Activated CD4-positive, CD25-positive, alpha-beta regulatory T cell treated with anti-CD3 and anti-CD28 coated beads, Interleukin-2, amount 50 U/mL, for 16 hours (primary cell): ENCODE data around the gene NLRP6.
"Not testable (repeated sequence)": the region's sequence is repeated elsewhere in the genome, so short reads cannot be mapped to it uniquely, and the experiment has no call there.

Source experiments
- DNase-seq: peaks from one replicate; pipeline ENCODE4 v3.0.0-alpha.2; 2020; ENCODE audit warnings: low read depth, low spot score

NLRP6 gene

DNA sequence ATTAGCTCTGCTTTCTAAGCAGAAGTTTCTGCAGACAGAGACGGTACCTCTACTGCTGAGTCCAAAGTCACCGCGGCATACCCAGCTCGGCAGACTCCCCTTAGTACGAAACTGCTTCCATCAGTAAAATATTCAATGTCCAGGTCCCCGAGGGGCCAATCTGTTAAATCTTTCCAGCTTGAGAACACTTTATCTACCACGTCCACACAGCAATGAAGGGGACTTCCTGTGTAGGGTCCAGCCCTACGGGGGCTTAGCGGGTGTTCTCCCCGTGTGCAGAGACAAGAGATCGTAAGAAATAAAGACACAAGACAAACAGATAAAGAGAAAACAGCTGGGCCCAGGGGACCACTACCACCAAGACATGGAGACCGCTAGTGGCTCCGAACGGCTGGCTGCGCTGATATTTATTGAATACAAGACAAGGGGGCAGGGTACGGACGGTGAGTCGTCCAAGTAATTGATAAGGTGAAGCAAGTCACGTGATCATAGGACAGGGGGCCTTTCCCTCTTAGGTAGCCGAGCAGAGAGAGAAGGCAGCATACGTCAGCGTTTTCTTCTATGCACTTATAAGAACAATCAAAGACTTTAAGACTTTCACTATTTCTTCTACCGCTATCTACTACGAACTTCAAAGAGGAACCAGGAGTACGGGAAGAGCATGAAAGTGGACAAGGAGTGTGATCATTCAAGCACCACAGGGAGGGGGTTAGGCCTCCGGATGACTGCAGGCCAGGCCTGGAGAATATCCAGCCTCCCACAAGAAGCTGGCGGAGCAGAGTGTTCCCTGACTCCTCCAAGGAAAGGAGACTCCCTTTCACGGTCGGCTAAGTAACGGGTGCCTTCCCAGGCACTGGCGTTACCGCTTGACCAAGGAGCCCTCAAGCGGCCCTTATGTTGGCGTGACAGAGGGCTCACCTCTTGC lies 46.6 kb downstream of the NLRP6 start:
- not testable (repeated sequence) for DNase-seq

DNA sequence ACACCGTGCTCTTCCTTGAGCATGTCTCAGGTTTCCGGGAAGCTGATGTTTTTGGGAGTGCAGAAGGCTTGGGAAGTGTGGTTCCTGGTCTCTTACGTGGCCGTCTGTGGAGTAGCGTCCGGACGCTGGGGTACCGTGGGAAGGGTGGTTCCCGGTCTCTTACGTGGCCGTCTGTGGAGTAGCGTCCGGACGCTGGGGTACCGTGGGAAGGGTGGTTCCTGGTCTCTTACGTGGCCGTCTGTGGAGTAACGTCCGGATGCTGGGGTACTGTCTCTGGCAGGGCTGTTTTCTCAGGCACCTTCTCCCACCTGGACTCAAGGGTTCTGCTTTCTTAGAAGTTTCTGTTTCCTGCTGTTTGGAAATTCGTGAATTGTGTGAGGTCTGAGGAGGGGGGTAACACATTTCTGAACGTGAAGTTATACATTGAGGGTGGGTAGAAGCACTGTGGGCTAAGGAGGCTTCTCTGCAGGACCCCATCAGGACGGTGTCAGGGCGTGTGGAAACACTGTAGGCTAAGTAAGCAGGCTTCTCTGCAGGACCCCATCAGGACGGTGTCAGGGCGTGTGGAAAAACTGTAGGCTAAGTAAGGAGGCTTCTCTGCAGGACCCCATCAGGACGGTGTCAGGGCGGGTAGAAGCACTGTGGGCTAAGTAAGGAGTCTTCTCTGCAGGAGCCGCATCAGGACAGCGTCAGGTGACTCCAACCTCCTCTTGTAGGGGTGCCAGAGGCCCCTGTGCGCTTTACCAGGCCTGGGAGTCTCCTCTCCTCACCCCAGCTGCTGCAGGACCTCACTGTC lies 47.8 kb downstream of the NLRP6 start:
- DNase-seq, result no peak

DNA sequence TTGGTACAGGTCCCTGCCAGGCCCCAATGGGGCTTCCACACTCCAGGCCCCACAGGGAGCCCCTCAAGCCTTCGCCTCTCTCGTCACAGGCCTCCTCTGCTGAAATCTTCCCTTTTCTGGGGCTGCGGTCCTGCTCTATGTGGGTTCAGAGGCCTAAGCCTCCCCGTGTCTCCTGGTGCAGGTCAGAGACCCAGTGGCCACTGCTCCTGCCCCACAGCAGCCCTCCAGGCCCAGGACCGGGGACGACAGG lies 48.3 kb downstream of the NLRP6 start:
- DNase-seq, result no peak

DNA sequence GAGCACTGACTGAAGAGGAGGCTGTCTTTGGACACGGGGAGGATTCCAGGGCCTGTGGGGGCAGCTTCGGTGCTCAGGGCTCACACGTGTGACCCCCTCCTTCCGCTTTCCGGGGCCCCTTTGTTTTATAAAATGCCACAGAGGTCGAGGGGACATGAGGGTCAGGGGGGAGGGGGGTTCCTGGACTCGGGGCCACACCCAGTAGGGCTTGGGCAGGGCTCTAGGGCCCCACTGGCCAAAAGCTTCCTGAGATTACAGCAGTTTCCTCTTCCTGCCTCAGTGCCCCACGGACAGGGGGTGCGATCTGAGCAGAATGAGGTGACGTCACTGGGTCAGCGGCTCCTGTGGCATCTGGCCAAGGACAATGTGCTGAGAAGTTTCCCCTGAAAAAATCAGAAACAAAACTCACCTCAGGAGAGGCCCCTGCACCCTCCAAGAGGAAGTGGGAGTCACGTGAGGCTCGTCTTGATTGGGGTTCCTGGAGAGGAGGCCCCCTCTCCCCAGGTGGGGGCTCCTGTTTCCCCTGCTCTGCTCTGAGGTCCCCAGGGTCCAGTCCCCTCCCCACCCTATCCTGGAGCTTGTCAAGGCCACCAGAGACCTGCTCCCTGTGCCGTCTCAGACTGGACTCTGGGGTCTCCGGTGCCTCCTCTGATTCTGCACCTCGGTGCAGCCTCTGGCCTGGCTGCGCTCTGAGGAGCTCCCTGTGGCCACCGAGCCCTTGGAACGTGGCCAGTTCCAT lies 48.8 kb downstream of the NLRP6 start:
- no peak for DNase-seq

DNA sequence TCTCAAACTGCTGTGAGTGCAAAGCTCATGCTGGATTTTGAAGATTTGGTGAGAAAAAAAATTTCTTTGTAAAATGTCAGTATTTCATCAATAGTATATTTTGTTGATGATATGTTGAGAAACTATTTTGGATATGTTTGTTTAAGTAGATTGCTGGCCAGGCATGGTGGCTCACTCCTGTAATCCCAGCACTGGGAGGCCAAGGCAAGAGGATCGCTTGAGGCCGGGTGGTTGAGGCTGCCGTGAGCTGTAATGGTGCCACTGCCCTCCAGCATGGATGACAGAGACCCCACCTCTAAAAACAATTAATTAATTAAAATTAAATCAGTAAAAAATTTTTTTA lies 49.3 kb downstream of the NLRP6 start:
- DNase-seq, result no peak

DNA sequence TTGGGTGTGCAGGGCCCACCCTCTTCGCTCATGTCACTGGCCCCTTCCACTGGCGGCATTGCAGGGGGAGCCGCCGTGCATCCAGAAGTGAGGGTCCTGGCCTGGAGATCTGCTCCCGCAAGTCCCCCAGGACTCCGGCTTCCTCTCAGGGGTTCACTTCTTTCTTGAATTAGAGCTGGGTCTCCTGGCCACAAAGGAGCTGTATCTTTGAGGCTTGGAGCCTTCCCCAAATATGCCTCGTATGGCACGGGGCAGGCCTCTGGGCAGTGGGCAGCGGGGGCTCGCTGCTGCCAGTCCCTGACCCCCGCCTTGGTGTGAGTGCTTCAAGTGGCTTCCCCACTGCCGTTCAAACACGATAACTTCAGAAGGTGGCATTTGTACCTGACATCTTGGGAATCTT lies 49.8 kb downstream of the NLRP6 start:
- no peak for DNase-seq

DNA sequence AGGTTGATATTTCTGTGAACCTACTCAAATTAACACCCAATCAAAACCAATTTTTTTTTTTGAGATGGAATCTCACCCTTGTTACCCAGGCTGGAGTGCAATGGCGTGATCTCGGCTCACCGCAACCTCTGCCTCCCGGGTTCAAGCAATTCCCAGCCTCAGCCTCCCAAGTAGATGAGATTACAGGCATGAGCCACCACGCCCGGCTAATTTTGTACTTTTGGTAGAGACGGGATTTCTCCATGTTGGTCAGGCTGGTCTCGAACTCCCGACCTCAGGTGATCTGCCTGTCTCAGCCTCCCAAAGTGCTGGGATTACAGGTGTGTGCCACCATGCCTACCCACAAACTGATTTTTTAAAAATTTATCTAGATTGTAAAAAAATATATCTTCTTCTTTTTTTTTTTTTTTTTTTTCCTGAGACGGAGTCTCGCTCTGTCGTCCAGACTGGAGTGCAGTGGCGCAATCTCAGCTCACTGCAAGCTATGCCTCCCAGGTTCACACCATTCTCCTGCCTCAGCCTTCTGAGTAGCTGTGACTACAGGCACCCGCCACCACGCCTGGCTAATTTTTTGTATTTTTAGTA lies 50.4 kb downstream of the NLRP6 start:
- not testable (repeated sequence) for DNase-seq

DNA sequence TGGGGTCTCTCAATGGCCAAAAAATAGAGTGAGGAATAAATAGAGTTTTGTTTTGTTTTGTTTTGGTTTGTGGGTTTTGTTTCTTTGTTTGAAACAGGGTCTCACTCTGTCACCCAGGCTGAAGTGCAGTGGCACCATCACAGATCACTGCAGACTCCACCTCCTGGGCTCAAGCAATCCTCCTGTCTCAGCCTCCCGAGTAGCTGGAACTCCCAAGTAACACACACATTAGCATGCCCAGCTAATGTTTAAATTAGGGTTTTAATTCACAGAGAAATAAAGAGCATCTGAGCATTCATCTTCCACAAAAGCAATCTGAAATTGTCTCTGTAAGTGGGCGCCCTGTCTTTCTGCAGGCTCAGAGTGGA lies 51.7 kb downstream of the NLRP6 start:
- no peak for DNase-seq

DNA sequence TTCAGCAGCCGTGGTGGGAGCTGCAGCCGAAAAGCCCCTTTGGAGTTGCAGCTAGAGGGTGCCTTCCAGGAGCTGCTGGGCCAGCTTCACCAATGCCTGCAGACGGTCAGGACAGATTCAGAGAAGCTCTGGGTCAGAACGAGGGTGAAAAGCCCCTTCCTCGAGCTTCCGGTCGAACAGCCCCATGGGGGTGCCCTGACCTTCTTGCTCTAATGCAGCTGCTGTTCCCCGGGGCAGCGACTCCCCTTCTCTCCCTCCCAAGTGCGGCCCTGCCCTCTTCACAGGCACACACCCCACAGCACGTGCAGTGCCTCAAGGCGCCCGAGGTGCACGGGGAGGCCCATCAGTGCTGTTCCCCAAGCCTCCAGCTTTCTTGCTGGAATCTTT lies 52.1 kb downstream of the NLRP6 start:
- no peak for DNase-seq

DNA sequence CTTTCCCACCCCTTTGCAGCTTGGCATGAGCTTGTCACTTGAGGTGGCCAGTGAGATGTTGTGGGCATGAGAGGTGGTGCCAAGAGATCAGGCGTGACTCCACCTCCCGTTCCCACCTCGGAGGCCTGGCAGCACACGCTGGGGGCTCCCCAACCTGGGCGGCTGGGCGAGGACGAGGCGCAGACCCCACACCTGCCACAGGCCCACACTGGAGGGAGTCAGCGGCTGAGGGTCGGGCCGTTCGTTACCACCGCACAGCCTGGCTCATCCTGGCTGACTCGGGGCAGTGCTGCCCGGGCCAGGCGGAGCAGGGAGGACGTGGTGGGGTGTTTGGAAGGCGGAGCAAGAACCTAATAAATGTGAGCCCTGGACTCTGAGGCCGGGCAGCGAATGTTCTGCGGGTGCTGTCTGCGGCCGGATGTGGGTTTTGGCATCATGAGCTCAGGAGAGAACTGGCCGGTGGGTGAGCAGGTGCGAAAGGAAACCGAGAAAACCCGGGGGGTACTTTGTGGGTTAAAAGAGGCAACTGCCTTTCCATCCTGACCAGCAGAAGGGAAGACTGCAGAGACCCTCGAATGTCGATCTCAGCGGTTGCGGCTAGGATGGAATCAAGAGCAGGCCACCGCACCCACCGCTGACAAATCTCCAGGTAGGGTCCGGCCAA lies 52.6 kb downstream of the NLRP6 start:
- no peak for DNase-seq

DNA sequence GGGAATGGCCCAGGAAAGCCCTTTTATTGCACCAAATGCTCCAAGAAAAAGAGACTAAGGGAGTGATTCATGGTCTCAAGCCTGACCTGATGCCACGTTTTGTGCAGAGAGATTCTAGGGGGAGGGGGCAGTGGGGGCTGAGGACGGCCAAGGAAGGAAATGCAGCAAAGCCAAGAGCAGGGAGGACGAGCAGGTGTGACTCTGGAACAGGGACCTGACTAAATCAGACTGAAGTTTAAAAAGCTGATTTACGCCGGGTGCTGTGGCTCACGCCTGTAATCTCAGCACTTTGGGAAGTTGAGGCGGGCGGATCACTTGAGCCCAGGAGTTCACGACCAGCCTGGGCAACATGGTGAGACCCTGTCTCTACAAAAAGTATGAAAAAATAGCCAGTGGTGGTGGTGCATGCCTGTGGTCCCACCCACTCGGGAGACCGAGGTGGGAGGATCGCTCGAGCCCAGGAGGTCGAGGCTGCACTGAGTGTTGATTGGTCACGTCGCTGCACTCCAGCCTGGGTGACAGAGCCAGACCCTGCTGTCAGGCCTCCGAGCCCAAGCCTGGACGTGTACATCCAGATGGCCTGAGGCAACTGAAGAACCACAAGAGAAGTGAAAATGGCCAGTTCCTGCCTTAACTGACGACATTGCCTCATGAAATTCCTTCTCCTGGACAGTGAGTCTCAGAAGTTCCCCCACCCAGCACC lies 53.3 kb downstream of the NLRP6 start:
- no peak for DNase-seq

DNA sequence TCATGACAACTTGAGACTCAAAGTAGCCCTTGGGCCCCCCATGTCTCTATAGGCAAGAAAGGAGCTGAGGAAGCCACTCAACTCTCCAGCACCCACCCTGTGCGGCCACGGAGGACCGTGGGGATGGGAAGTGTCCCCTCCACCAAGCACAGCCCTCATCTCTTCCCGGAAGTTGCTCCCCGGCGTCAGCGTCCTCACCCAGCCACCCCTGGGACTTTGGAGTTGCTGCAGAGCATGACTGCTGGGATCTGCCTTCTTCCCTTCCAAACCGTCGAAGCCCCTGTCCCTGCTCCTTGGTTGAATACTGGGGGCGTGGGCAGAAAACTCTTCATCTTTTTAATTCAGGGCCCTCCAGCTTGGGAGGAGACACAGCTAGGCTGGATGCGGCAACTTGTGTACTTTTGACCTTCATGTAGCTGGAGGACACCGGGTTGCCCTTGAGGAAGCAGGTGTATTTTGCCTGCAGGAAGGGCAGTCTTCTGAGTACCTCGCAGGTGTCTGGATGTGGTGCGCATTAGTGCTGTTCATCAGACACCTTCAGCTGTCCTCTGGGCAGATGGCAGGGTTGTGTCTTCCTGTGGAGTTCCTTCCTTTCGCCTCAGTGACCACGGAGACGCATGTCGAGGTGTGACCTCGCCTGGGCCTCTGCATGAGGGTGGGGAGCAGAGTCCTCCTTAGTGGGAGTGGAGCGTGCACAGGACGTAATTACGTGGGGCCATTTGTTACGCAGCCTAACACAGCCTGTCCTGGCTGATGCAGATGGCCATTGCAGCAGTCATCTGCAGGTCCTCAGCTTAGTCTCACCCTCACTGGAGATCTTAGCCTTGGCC lies 54.7 kb downstream of the NLRP6 start:
- DNase-seq, result no peak

DNA sequence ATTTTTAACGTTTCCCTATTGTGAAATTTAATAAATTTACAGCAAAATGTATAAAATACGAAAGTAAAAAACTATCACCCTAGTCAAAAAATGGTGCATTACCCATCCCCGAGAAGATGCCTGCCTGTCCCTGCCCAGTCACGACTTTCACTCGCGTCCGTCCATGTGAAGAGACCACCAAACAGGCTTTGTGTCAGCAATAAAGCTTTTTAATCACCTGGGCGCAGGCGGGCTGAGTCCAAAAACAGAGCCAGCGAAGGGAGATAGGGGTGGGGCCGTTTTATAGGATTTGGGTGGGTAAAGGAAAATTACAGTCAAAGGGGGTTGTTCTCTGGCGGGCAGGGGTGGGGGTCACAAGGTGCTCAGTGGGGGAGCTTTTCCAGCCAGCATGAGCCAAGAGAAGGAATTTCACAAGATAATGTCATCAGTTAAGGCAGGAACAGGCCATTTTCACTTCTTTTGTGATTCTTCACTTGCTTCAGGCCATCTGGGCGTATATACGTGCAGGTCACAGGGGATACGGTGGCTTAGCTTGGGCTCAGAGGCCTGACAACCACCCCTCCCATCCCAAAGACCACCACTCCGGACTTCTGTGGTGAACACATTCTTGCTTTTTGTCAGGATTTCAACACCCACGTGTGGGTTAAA lies 55.5 kb downstream of the NLRP6 start:
- DNase-seq, result not testable (repeated sequence)

DNA sequence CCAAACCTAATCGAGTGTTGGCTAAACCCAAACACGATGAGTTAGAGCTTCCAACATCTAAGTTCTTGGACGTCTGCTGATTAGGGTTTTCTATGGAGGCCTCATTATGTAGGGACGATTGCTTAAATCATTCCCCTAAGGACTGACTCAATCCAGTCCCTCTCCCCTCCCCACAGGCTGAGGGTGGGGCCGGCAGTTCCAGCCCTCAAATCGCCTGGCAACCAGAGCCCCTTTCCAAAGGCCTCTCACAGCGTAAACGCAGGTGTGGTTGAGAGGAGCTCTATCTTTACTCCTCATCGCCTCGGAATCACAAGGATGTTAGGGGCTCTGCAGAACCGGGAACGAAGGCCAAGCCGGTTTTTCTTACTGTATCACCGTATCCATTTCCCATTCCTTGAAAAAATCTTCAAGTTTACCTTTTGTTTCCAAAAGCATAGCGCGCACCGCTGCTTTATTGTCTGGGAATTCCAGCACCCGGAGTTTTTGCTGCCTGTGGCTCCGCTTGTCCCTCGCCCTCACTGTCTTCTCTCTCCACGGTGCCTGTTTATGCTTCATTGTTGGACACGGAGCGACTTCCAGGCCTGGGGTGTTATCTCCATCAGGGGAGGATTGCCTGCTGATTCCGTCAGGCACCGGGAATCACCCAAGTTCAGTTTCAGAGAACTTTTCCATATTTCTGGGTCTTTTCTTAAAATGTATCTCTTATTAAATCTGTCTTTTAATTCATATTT lies 56.2 kb downstream of the NLRP6 start:
- DNase-seq, result no peak
